Esophagus mucosa (tissue), 1 donor: ENCODE measurements around the gene RBMS3. TPM values are rescaled to one million over a fixed set of nuclear protein-coding genes. Genes with fewer than 3 reads are reported as not detected.

Experiments
- ATAC-seq: fragments of 200-7000 bp; cut with Tn5 transposase; one replicate; pipeline ENCODE4 v1.9.1; 2020
- total RNA-seq: library from RNA; stranded (reverse); gene quantifications from one replicate; pipeline ENCODE4 v1.2.4, GENCODE V29; 2023
- donor health status: DM: yes; HTN: yes; CAD: no.

Gene RBMS3
- total RNA-seq, 1 donor from 2014 or later: 3.4 TPM

DNA sequence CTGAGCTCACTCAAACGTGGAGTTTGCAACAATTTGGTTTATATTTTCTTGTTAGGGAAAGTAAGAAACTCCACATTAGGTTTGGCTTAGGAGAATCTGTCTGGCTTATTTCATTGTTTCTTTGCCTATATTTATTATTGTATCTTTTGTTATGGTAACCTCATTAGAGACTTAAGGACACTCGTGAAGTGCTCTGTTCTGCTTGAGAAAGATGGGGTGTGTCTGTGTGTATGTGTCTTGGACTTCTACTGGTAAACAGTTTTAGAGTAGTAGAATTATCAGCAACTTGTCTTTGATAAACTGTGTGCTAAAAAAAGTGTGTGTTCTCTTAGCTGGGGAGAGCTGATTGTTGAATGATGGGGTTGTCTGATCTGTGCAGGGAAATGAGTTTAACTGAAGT lies 306.5 kb downstream of the RBMS3 start:
- no peak for ATAC-seq

DNA sequence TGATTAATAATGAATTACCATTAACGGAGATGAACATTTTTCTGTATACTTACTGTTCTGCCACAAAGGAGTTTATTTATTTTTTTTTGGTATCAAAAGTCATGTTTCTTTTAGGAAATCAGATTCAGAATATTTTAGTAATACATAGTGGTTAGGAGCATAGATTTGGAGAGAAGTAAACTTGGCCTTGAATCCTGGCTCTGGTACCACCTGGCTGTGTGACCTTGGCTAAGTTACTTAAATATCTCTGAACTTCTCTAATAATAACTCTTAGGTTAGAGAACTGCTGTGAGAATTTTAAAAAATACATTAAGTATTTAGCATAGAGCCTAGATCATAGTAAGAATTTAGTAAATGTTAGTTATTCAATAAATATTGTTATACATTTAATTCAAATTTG lies 309.1 kb downstream of the RBMS3 start:
- ATAC-seq: no peak

DNA sequence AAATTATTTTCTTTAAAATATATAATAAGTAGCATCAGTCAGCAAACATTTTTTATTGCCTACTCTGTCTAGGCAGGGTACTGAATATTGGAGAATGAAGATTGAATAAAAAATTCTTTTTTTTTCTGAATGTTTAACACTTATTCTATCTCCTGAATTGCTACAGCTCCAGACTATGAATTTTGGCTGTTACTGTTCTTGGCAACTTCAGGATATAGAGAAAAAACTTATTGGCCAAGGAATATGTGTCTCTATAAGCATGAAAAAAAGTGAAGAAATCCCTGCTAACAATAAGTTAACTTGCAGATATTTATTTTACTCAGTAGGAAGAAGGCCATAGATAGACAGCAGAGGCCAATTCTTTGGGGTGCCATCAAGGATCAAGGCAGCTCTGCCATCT lies 309.6 kb downstream of the RBMS3 start:
- no peak for ATAC-seq

DNA sequence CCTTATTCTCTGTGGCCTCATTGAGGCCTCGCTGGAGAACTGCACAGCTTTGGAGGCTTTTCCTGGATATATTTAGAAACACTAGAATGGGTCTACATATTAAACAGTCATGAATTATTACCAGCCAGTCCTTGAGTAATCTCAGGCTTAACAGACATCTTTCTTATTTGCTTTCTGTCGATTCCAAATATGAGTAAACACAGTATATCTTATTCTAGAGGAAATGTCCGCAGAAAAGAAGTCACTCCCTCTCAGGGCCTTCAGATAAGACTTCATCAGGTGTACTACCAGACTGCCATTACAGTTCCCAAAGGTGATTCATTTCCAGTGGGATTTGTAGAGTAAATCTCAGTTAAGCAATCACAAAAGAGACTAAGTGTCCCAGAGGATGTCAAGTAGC lies 310.7 kb downstream of the RBMS3 start:
- no peak for ATAC-seq

DNA sequence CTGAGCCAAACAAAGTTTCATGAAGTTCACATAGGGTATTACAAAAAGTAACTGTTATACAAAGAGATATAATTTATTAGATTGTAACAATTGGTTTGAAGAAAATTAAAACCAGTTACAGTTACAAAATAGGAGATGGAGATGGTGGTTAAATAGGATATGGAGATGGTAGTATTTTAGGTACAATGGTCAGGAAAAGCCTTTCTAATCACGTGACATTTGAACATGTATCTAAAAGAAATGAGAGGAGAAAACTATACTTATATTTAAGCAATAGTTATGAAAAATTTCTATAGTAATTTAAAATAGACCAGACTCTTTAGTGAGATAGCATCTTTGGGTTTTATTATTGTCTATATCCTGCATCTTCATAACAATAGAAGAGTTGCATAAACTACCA lies 312.9 kb downstream of the RBMS3 start:
- ATAC-seq: no peak

DNA sequence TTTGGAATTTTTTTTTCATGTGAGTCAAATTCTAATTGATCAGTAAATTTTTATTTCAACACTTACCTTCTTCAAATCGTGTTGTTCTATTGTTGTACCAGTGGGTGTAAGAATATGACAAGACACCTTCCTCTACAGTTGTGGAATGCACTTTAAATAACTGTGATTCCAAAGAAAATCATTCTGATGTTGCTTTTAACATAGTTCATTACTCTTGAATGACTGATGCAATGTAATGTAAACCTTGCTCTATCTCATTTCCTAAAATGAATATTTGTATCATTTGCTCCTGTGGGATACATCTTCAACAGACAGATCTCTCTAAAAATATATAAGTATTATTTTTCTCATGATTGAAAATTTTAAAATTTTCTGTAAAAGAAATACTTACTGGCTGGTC lies 313.4 kb downstream of the RBMS3 start:
- no peak for ATAC-seq

DNA sequence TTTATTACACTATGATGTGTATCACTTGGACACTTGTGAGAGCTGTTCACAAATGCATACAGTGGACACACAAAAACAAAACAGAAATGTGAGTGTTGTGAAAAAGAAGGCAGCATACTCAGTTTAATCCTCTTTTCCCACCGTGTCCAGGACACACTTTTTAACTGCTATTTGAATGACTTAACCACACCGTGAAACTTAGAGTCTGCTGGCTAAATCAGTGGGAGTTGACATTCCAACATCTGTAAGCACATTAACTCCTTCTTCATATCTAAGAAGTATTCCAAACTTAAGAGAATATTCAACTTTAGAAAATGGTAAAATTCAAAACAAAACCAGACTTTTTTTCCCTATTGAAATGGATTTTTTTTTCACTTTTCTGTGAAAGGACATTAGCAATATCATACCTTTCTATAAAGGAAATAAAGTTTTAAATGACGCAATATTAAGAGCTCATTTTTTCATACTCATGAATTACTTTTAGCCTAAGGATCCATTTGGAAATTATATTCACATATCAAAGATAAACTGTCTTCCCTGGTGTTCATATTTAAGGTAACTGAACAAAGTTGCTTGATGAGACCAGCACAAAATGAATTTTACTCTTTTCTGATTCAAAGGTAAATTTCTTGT lies 316.6 kb downstream of the RBMS3 start:
- no peak for ATAC-seq

DNA sequence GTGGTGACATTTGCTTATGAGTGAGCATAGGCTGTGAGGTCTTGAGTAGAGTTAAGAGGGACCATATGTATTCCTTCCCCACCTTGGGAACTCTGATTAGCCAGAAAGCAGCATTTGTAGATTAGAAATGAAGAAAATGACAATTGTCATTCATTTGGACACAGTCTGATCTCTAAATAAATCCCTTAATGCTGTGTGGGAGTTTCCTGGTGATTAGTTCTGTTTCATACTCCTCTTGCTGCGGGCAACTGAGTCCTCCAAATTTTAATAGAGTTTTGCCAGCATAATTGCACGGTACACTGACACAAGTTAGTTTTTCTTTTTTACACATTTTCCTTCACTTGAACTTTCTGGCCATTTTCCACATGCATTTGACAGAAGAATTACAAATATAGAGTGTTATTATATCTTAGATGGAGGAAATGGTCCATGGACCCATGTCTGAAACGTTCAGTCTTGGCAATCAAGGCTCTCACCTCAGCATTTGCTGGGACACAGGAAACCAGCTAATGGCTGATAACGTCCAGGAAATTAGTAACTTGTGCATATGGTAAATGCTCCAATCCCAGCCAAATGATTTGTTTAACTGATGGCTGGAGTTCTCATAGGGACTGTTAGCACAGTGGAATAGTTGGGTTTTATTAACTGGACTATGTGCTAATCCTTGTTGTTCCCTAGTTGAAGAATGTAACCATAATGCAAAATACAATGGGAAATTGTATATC lies 321.2 kb downstream of the RBMS3 start:
- ATAC-seq: no peak

DNA sequence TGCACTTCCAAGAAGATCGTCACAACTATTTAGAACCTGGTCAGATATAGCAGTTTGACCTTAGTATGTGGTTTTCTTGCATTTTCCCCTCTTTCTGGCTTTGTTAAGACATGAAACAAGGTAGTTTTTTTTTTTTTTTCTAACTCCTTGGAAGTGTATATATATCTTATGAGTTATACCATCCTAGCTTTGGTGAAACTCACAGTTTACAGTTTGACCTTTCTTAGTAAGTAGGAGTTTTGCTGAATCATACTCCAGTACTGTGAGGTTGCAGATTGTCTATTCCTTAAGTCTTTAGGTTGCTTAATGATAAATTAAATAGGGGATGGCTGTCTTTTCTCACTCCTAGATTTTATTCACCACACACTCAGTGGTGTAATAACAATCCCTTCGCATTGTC lies 325.0 kb downstream of the RBMS3 start:
- ATAC-seq: no peak

DNA sequence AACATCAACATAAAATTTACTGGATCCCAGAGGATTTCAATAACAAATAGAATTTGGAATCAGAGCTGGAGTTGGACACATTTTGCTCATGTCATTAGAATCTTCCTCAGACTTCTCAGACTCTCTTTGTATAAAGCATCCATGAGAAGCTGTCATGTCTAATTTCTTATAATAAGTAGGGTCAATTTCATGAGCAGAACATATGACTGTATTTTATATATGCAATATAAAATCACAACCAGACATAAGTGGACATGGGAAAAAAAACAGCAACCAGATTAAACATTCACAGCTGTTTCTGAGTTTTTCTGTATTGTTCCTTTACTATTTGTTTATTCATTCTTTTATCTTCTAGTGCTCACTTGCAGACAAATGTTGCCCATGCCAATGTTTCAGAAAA lies 325.5 kb downstream of the RBMS3 start:
- ATAC-seq: no peak

DNA sequence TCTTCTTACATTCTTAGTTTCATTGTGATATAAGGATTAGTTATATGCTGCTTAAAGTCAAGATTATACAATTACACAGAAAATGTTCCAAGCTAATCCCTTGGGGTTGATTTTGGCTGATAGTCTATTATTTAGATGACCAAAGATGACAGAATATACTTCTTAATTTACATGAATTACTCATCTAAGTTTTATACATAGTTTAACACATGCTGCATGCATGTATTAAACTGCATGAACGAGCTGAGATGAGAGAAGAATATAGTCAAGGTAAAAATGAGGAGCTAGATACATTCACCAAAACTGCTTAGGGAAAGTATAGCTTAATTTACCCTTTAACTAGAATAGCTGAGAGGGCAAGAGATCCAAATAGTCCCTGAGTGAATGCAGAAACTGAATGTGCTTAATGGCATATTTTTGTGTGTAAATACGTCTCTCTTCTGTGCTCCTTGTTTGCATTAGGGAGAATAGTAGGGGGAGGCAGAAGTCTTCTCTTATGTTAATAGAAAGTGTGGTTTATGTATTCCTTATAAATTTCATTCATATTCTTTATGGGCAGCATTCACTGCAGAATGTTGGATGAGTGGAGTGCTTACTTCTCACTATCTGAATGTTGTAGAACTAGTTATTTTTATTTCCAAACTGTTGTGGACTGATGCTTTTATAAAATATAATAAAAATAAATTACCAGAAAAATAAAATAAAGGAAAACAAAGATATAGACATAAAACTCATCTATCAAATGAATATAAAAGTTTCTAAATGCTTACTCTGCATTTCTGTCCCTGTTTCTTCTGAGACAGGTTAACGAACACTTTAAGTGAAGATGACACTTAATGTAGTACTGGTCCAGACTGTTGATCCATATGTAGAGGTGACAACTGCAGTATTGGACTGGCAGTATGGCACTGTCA lies 327.8 kb downstream of the RBMS3 start:
- no peak for ATAC-seq

DNA sequence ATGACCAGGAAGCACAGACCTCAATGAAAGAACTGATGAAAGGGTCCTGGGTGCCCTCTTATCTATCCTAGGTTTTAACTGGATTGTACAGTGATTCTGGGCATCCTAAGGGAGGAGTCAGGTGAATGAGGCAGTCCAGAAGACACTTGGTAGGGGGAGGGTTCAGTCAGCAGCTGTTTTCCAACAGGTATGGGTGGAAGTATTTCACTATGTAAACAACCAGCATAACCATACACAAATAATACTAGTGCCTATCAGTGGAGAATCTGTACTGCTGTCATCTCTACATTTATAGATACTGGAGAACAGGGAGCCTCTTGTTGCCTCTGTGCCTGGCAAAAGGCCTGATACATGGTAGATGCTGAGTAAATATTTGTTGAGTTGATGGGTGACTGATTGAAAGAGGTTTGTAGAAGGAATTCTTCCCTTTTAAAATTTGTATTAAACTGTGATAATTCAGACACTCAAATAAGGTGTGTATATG lies 328.5 kb downstream of the RBMS3 start:
- ATAC-seq: no peak

DNA sequence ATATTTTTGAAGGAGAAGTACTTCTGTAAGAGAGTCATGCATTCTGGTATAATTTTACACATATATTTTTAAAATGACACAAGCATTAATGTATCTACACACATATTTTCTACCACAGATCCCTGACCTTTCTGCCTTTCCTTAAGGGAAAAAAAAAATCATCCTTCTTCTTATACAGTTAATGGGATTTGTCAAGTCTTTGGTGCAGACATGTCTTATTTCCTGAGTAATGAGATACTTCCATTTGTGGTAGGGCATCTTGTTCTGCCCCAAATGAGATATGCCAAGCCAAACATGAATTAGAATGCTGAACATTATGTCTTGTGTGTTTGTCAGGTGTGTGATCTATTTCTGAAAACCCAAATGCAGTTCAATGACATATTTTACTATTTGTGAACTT lies 329.9 kb downstream of the RBMS3 start:
- no peak for ATAC-seq

DNA sequence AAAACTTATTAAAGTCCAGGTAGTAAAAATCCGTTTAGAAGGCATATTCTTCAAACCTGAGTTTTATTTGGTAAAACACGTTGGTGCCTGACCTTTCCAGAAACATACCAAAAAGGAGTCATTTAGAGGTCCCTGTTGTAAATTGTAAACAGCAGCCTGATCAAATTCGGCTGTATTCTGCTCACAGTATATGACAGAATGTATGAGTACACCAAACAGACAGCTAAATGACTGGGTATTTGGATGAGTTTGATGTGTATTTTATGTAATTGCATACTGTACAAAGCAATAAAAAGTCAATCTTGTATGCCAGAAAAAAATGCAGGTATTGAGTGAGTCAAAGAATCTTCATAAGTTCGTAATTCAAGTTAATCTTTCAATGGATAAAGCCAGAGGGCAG lies 330.4 kb downstream of the RBMS3 start:
- no peak for ATAC-seq

DNA sequence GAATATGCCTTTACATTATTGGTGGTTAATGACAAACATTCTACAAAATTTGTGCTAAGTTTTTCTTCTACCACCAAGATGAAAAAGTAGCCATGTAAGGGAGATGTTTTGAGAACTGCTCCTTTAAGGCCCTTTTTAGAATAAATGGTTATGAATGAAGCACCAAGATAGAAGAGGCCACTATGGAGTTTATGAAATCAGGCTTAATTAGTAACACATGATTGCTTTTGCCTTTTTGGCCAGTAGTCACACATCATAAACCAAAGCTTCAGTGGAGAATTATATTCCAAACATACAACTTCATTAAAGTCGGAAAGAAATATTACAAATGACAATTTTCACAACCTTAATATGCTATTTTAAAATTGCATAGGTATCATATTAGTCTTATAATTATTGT lies 331.7 kb downstream of the RBMS3 start:
- ATAC-seq: no peak

DNA sequence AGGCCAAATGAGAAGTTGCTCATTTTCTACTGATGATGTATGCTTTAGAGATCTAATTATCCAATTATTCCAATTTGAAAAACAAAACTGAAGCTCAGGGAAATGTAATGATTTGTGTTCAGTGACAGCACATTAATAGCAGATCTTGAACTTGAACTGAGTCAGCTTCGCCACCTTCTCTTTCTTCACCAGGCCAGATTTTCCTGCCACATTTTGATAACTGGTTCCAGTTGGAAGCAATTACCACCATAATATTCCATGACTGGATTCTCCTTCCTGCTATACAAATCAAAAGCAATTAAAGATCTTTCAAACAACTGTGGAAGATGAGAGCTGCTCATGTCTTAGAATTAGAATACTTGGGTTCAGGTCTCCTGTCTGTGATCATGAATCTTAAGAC lies 334.1 kb downstream of the RBMS3 start:
- ATAC-seq: no peak

DNA sequence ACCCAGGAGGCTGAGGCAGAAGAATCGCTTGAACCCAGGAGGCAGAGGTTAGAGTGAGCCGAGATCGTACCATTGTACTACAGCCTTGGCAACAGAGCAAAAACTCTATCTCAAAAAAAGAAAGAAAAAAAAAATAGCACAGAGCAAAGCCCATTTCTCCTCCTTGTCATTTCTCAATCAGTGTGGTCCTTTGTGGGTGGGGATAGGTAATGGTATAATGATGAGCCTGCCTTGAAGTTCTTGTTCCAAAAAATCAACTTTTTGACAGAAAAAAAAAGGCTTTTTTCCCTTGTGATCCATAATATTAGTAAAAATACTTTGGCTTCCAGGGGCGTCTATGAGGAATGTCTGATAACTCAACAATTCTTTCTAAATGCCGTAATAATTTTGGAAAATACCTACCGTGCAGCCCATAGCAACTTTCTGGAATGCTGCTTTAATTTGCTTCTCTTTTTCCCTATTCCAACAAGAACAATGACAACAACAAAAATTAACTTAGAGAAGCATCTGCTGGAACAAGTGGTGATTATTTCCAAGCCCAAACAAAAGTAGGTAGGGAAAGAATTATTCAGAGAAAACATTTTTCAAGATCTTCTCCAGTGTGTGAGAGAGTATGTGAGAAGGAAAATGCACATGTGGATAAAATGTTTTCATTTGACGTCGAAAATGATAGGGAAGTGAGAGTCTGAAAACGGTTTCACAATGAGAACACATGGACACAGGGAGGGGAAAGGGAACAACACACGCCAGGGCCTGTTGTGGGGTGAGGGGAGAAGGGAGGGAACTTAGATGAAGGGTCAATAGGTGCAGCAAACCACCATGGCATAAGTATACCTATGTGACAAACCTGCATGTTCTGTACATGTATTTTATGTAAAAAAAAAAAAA lies 337.8 kb downstream of the RBMS3 start:
- no peak for ATAC-seq

DNA sequence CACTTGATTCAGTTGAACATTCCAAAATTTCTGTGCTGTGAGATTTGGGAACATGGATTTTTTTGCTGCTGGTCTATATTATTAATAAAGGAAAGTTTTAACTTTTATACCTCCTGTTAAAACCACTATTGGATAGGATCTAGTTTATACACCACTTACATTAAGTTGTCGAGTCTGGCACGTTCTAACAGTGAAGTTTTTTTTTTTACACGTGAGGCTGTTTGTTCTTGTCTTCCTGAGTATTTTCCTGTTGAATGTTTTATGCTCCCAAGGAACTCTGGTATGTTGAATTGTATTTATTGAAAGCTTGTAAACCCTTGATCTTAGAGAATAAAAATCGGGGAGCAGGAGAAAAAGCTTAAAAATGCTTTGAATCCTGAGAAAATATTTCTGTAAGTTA lies 338.8 kb downstream of the RBMS3 start:
- ATAC-seq: no peak

DNA sequence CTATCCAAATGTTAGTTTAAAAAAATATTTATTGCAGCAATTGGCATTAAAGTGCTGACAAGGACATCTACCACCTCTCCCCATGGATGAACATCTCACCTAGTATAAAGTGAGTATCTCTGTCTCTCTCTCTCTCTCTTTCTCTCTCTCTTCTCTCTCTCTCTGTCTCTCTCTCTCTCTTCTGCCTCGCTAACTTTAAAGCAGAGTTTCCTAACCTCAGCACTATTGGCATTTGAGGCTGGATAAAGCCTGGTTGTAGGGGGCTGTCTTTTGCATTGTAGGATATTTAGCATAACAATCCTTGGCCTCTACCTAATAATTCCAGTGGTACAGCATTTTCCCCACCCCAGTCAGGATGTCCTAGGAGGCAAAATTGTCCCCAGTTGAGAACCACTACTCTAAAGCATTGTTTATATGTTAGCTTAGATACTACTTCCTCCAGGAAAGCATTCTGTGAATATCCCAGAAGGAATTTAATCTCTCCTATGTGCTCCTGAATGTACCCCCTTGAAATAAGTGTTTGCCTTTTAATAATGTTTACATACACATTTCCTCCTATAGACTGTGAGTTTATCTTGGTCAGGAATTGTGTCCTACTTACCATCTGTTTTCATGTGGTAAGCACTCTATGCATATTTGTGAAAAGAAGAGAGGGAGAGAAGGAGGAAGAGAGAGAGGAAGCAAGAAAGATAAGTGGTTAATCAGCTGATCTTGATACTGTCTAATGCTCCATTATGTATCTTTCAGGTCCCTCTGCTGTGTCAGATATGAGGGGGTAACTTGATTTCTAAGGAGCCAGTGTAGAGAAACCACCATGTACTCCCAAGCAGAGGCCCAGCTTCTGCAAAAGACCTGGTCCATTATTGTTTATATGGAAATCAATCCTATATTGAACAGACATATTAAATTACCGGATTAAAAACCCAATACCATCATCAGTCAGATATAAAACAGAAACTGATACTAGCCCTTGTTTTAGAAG lies 346.6 kb downstream of the RBMS3 start:
- ATAC-seq: no peak

DNA sequence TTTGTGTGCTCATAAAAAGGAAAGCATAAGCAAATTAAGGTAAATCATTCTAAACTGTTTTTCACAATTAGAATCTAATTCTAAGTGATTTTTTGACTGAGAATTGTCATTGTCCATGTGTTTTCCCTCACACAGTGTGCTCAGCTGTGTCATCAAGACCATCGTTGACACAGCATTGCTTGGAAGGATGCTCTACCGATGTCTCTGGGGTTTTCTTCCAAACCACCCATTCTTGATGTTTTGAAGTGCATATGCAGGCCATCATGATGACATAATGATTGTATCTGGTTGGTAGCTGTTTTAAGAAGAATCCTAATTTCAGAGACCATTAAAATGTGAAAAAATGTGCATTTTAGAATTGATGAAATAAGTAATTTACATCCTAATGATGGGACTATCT lies 347.9 kb downstream of the RBMS3 start:
- ATAC-seq: no peak

DNA sequence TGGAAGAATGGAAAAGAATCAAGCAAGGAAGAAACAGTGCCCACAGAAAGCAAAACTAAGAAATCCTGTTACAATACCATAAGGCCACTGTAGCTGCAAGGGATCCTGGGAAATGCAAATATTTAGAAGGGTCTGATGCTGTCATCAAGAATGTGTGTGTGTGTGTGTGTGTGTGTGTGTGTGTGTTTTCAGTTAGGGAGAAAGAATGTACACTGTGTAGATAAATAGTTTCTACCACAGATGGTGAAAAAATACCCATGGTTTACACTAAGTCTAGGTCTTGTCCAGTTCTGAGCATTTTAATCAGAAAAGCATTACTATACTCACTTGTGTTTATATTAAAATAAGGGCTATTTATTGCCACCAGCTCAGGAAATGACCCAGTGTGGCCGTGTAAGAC lies 355.0 kb downstream of the RBMS3 start:
- ATAC-seq: no peak
